Measurements from ENCODE around the gene MSH3.

GRCh38 chr5:80704221-80704620, 49.8 kb downstream of the MSH3 start:
- TF ChIP-seq POLR2AphosphoS5 (IDR thresholded peaks at IDR 0.05) (no peak), POLR2A (IDR thresholded peaks at IDR 0.05) (no peak)

Data from stomach (tissue), 4 donors.